Activated CD4-positive, alpha-beta T cell treated with anti-CD3 and anti-CD28 coated beads, Interleukin-2, Interleukin-4, amounts not matched to agents 100 ng/mL and 50 ng/mL, durations not matched to agents 16 hours and 8 hours (primary cell): ENCODE results near the gene TM4SF4.

Experiments
- DNase-seq: peaks from one replicate; pipeline ENCODE4 v3.0.0-alpha.2; 2020; ENCODE audit warnings: low spot score

Gene TM4SF4

DNA sequence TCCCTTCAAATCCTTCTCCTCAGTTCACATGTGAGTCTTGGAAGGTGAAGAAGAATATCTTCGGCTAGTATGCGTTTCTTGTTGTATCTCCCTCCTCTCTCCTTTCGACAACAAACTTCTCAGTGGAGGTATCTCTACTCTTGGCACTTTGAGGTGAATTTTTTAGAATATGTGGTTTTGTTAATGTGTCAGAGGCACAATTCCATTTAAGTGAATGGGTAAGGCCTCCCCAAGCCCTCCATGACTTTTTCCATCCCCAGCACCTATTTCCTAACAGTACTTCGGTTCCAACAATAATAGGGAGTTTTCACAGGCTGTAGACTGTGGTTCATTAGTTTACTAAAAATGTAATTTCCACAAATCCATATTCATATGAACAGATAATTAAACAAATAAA is 74.2 kb downstream of the TM4SF4 start:
- no peak for DNase-seq

- DNase-seq: no peak
These were observed 77.0 kb downstream of the TM4SF4 start for GRCh38 chr3:149551500-149551899.

- DNase-seq: no peak
These were observed 78.2 kb downstream of the TM4SF4 start for GRCh38 chr3:149552700-149553099.
